Right lobe of liver (tissue), 6 donors: Measurements from ENCODE around the gene KLHL24. TPM values are rescaled to one million over a fixed set of nuclear protein-coding genes. Genes with fewer than 3 reads are reported as not detected.

Experiments
- ATAC-seq, 4 donors: fragments of 200-7000 bp; cut with Tn5 transposase; one replicate each; pipeline ENCODE4 v1.9.1; 2020; ENCODE audit warnings: mild to moderate bottlenecking in 4 of 4, moderate library complexity in 4 of 4
- DNase-seq, 3 donors: peaks; one replicate each; pipeline ENCODE4 v3.0.0-alpha.2; 2020
- H3K27ac ChIP-seq, 3 donors: fragments of 200-600 bp; one replicate each; pipeline ENCODE4 v1.8.0; 2022
- H3K27me3 ChIP-seq, 2 donors: fragments of 200-600 bp; one replicate each; pipeline ENCODE4 v1.8.0; 2022
- H3K36me3 ChIP-seq, 4 donors: fragments of 200-600 bp; sonication (generic) in 1 of 4; one replicate each; pipeline versions ENCODE4 v1.5.1 to v1.8.0; 2017 to 2022; ENCODE audit warnings: control low read depth in 1 of 4
- H3K4me1 ChIP-seq, 4 donors: fragments of 200-600 bp; sonication (generic) in 1 of 4; one replicate each; pipeline versions ENCODE4 v1.5.1 to v1.8.0; 2017 to 2022; ENCODE audit warnings: control low read depth in 1 of 4
- H3K4me3 ChIP-seq, 3 donors: fragments of 200-600 bp; one replicate each; pipeline ENCODE4 v1.8.0; 2022
- H3K9me3 ChIP-seq, 4 donors: fragments of 200-600 bp; sonication (generic) in 1 of 4; one replicate each; pipeline versions ENCODE4 v1.5.1 to v1.8.0; 2017 to 2022; ENCODE audit warnings: control low read depth in 1 of 4
- POLR2A ChIP-seq: fragments of 450-650 bp; IDR thresholded peaks from one replicate; pipeline ENCODE4 v1.6.1; 2017; ENCODE audit warnings: antibody characterized with exemption, mild to moderate bottlenecking
- WGBS: methylation state at CpG from one replicate; pipeline ENCODE4 v1.1.6; 2018; ENCODE audit warnings: low coverage, low lambda C conversion rate; ENCODE audit not compliant: insufficient coverage; ENCODE audit errors: missing lambda C conversion rate; 5-methylcytosine and 5-hydroxymethylcytosine counted together
- intact Hi-C, 2 donors: fragments of 100-400 bp; cut with DNase I; formaldehyde crosslinking; loops; one replicate each; pipeline versions ENCODE4 v1.11.2 to v1.14.1; 2022
- total RNA-seq, 6 experiments: library from RNA; depleted of rRNA in 2 of 6; stranded (reverse); fragments of >200 nt in 2 of 6; fragmentation: NEBNext Ultra II Directional in 3 of 6; extraction: Animal tissue kit (Norgen Biotek cat#: 25700) in 3 of 6; gene quantifications; one replicate each; pipeline versions ENCODE4 v1.1.0 to v1.2.4, GENCODE V29; 2016 to 2023
- TF ChIP-seq, protein P1 (sequence below), 4 donors: fragments of 200-600 bp in 3 of 4; fragments of 450-650 bp in 1 of 4; IDR thresholded peaks; one replicate each; pipeline versions ENCODE4 v1.5.1 to v1.8.0; 2016 to 2022; ENCODE audit warnings: antibody characterized with exemption in 4 of 4, mild to moderate bottlenecking in 2 of 4
- donor health status: DM: no; HTN: yes; CAD: no.
- donor health status: DM: no; HTN: no; CAD: no.
- donor health status: DM: no; HTN: no; CAD: no.
- donor health status: DM: no; HTN: yes; CAD: no.
- donor health status: DM: no; HTN: yes; CAD: no.

KLHL24 gene
- total RNA-seq, 6 experiments from 2014 or later: 26.3 to 43.9 (median 32.0) TPM

DNA sequence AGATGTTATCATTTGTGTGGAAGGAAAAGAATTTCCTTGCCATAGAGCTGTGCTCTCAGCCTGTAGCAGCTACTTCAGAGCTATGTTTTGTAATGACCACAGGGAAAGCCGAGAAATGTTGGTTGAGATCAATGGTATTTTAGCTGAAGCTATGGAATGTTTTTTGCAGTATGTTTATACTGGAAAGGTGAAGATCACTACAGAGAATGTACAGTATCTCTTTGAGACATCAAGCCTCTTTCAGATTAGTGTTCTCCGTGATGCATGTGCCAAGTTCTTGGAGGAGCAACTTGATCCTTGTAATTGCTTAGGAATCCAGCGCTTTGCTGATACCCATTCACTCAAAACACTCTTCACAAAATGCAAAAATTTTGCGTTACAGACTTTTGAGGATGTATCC lies 15.1 kb downstream of the KLHL24 start:
- DNase-seq: no peak
- H3K4me1 ChIP-seq: no peaks in the 10 kb centered on the region
- intact Hi-C loops: no loop called here
- no peak overlapping the region for H3K27ac ChIP-seq
- H3K36me3 ChIP-seq: peaks cover 0 to 31% (median 17%) of the 10 kb centered on the region in 4 donors
- no peak overlapping the region for H3K4me3 ChIP-seq
- no peak for TF ChIP-seq POLR2A
- peaks cover 0 to 25% (median 6%) of the 10 kb centered on the region in 4 donors for H3K9me3 ChIP-seq
- no peaks in the 10 kb centered on the region for H3K27me3 ChIP-seq
- ATAC-seq: no peak
- 98% methylated on average over 4 of the region's 4 CpGs for WGBS

DNA sequence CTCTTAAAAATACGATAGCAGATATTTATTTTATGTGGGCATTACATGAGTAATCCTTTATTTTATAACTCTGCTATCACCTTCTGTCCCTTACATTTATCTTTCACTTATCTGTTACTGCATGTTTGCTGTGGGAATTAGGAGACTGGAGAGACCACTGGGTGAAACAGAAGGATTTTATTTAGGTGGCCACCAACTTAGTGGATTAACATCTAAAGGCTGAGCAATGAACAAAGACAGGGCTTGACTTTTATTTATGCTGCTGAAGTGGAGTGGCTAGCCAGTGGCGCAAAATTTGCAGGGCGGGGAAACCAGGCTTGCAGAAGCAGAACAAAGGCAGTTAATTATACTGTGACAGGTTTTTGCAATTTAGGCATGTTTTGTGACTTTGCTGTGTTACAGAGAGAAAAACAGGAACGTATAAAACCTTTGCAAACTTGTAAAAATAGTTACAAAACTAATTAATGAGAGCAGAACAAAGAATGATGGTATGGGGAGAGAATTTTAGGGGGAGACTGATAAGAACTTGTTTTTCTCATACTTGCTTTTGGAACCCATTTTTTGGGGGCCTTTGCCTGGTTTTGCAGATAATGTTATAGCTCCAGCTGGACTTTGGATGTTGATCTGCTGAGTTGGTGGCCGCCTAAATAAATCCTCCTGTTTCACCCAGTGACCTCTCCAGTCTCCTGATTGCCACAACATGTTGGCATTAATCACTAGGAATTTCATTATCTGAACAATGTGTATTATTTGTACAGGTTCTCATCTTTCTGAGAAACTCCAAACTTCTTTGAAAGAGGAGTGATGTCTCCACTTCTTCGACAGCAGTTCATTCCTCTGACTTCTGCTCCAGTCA lies 18.0 kb downstream of the KLHL24 start:
- H3K4me3 ChIP-seq: no peak overlapping the region
- peaks cover 0 to 25% (median 6%) of the 10 kb centered on the region in 4 donors for H3K9me3 ChIP-seq
- H3K27ac ChIP-seq: peak overlapping the region in 1 of 3 donors; percentile 28
- TF ChIP-seq POLR2A: no peak
- TF ChIP-seq, protein P1, sequence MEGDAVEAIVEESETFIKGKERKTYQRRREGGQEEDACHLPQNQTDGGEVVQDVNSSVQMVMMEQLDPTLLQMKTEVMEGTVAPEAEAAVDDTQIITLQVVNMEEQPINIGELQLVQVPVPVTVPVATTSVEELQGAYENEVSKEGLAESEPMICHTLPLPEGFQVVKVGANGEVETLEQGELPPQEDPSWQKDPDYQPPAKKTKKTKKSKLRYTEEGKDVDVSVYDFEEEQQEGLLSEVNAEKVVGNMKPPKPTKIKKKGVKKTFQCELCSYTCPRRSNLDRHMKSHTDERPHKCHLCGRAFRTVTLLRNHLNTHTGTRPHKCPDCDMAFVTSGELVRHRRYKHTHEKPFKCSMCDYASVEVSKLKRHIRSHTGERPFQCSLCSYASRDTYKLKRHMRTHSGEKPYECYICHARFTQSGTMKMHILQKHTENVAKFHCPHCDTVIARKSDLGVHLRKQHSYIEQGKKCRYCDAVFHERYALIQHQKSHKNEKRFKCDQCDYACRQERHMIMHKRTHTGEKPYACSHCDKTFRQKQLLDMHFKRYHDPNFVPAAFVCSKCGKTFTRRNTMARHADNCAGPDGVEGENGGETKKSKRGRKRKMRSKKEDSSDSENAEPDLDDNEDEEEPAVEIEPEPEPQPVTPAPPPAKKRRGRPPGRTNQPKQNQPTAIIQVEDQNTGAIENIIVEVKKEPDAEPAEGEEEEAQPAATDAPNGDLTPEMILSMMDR (IDR thresholded peaks at IDR 0.05): no peak
- peaks cover 0 to 29% (median 17%) of the 10 kb centered on the region in 4 donors for H3K36me3 ChIP-seq
- 76% methylated on average over 6 of the region's 6 CpGs for WGBS
- intact Hi-C loops: no loop called here
- no peaks in the 10 kb centered on the region for H3K4me1 ChIP-seq
- ATAC-seq: peak; percentile 39 to 78 (median 56)
- H3K27me3 ChIP-seq: no peaks in the 10 kb centered on the region
- DNase-seq: no peak

DNA sequence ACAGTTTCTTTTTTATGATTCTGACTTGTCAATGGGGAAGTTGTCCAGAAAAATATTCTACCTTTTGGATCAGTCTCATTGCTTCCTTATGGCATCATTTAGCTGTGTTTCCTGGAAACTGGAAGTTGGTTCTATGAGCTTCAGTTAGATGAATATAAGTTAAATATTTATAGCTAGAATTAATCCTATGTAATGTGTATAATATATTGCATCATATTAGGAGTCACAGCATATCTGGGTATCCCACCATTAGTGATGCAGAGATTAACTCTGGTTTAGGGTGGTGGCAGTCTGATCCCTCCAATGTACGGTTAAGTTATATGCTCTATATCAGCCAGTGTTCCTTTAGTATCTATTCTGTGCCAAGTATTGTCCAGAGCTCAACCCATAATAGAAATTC lies 19.3 kb downstream of the KLHL24 start:
- H3K9me3 ChIP-seq: peaks cover 0 to 25% (median 6%) of the 10 kb centered on the region in 4 donors
- no peaks in the 10 kb centered on the region for H3K4me1 ChIP-seq
- H3K4me3 ChIP-seq: no peak overlapping the region
- peaks cover 0 to 39% (median 18%) of the 10 kb centered on the region in 4 donors for H3K36me3 ChIP-seq
- no peaks in the 10 kb centered on the region for H3K27me3 ChIP-seq
- ATAC-seq (no peak), DNase-seq (no peak)
- no peak overlapping the region for H3K27ac ChIP-seq
- intact Hi-C loops: no loop called here
- TF ChIP-seq POLR2A: no peak
- 100% methylated on average over 1 of the region's 1 CpG for WGBS

DNA sequence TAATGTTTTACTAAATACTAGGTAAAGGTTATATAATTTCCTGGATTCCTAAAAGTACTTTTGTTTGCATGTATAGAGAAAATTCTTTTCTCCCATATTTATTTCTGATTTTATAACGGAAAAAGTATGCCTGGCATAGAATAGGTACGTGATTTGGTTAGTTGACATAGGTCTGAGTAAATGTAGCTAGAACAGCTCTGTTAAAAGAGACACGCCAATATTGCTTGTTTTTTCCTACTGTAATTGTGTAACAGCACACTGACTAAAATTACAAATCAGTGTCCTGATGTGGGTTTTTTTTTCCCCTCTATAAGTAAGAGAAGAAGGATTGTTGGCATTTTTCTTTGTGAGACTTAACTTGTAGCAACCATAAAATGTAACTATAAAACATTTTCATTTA lies 26.7 kb downstream of the KLHL24 start:
- no peaks in the 10 kb centered on the region for H3K27me3 ChIP-seq
- peaks cover 0 to 15% (median 0%) of the 10 kb centered on the region in 4 donors for H3K4me1 ChIP-seq
- TF ChIP-seq, protein P1 (IDR thresholded peaks at IDR 0.05): no peak
- TF ChIP-seq POLR2A: no peak
- ATAC-seq (peak; percentile 58 to 85 (median 59)), DNase-seq (no peak)
- peaks cover 0 to 44% (median 8%) of the 10 kb centered on the region in 4 donors for H3K36me3 ChIP-seq
- H3K27ac ChIP-seq: no peak overlapping the region
- H3K9me3 ChIP-seq: no peaks in the 10 kb centered on the region
- 26% methylated on average over 3 of the region's 3 CpGs for WGBS
- intact Hi-C loops: no loop called here
- H3K4me3 ChIP-seq: no peak overlapping the region

DNA sequence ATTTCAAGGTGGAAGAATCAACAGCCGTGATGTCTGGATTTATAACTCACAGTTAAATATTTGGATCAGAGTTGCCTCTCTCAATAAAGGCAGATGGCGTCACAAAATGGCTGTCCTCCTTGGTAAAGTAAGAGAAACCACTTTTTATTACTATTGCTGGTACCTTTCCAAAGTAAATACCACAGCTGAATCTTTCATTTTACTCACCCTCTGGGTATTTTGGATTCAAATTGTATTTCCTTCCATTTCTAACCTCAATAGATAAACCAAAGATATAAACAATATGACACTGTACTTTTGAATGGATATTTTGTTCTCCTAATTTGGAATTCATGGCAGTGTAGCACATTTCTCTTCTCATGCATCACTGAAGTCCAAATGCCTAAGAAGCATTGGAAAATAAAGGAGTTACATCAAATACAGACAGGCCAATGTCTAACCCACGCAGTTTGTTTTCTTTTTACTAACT lies 29.5 kb downstream of the KLHL24 start:
- Histone ChIP-seq H3K9me3 (no peaks in the 10 kb centered on the region), H3K27me3 (no peaks in the 10 kb centered on the region), H3K4me1 (peaks cover 0 to 15% (median 0%) of the 10 kb centered on the region in 4 donors), H3K36me3 (peaks cover 0 to 46% (median 8%) of the 10 kb centered on the region in 4 donors), H3K27ac (no peak overlapping the region), H3K4me3 (no peak overlapping the region)
- DNase-seq: no peak
- intact Hi-C loops: no loop called here
- ATAC-seq: no peak
- TF ChIP-seq, protein P1 (IDR thresholded peaks at IDR 0.05): no peak
- no peak for TF ChIP-seq POLR2A
- 90% methylated on average over 3 of the region's 3 CpGs for WGBS
